MCF 10A (cell line): ENCODE data around the gene SLC24A3. TPM values are rescaled to one million over a fixed set of nuclear protein-coding genes. Genes with fewer than 3 reads are reported as not detected.

Source experiments
- BruUV-seq: library from RNA; stranded (reverse); fragments of 400-500 nt; replicated peaks from 2 replicates; lab custom pipeline; 2021; lab: Mats Ljungman, UMichigan
- CTCF ChIA-PET: fragments of 300-600 bp; sonication (Branson Sonifier 250); formaldehyde crosslinking; extraction: SDS; loops from one replicate; lab custom pipeline; 2021; ENCODE audit warnings: antibody characterized with exemption, inconsistent platforms; lab: Yijun Ruan, JAX
- POLR2A ChIA-PET: fragments of 300-600, 350-650 bp; sonication (Branson Sonifier 250); formaldehyde crosslinking; extraction: SDS; loops from one replicate; lab custom pipeline; 2020; ENCODE audit warnings: antibody characterized with exemption, inconsistent platforms; lab: Yijun Ruan, JAX
- DNase-seq: peaks from one replicate; pipeline ENCODE4 v3.0.0-alpha.2; 2018; ENCODE audit not compliant: unreplicated experiment
- H3K27ac Mint-ChIP-seq: one replicate; pipeline ENCODE4 v1.8.0; 2022; ENCODE audit warnings: mild to moderate bottlenecking, low read depth, mixed read lengths; ENCODE audit not compliant: unreplicated experiment
- H3K27me3 Mint-ChIP-seq: one replicate; pipeline ENCODE4 v1.8.0; 2022; ENCODE audit warnings: mixed read lengths; ENCODE audit not compliant: insufficient read depth, unreplicated experiment
- H3K36me3 Mint-ChIP-seq: one replicate; pipeline ENCODE4 v1.8.0; 2022; ENCODE audit warnings: mild to moderate bottlenecking, moderate library complexity, mixed read lengths; ENCODE audit not compliant: insufficient read depth, unreplicated experiment
- H3K4me1 Mint-ChIP-seq: one replicate; pipeline ENCODE4 v1.8.0; 2022; ENCODE audit warnings: mixed read lengths; ENCODE audit not compliant: insufficient read depth, unreplicated experiment
- H3K4me3 Mint-ChIP-seq: one replicate; pipeline ENCODE4 v1.8.0; 2022; ENCODE audit warnings: mild to moderate bottlenecking, moderate library complexity, mixed read lengths; ENCODE audit not compliant: unreplicated experiment
- H3K9me3 Mint-ChIP-seq: one replicate; pipeline ENCODE4 v1.8.0; 2022; ENCODE audit warnings: mixed read lengths; ENCODE audit not compliant: unreplicated experiment
- intact Hi-C: fragments of 100-400 bp; cut with micrococcal nuclease; formaldehyde crosslinking; loops from 2 replicates; pipeline ENCODE4 v1.14.1; 2022
- total RNA-seq: library from RNA; stranded (reverse); gene quantifications from 2 replicates; pipeline ENCODE4 v1.2.3, GENCODE V29; 2022
- TF ChIP-seq, protein P1 (sequence below): fragments of 200-600 bp; IDR thresholded peaks from one replicate; pipeline ENCODE4 v1.8.0; 2022; ENCODE audit warnings: antibody characterized with exemption, mild to moderate bottlenecking; ENCODE audit not compliant: unreplicated experiment

The SLC24A3 gene
- total RNA-seq, 1 experiment from 2014 or later, result not detected

DNA sequence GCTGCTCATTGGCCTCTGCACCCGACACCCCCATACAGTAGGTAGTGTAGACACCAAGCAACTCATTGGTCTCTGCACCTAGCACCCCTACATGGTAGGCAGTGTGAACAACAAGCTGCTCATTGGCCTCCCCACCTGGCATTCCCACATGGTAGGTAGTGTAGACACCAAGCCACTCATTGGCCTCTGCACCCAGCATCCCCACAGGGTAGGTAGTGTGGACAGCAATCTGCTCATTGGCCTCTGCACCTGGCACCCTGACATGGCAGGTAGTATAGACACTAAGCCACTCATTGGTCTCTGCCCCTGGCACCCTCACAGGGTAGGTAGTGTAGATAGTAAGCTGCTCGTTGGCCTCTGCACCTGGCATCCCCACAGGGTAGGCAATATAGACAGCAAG, 226.0 kb downstream of the SLC24A3 start:
- Mint-ChIP-seq H3K27ac (no peak overlapping the region), H3K4me1 (no peaks in the 10 kb centered on the region), H3K27me3 (no peaks in the 10 kb centered on the region), H3K9me3 (peaks cover 26% of the 10 kb centered on the region), H3K36me3 (no peaks in the 10 kb centered on the region), H3K4me3 (no peak overlapping the region)
- BruUV-seq, result no TSS peak
- ChIA-PET CTCF (no interaction called here), POLR2A (no interaction called here)
- TF ChIP-seq, protein P1, sequence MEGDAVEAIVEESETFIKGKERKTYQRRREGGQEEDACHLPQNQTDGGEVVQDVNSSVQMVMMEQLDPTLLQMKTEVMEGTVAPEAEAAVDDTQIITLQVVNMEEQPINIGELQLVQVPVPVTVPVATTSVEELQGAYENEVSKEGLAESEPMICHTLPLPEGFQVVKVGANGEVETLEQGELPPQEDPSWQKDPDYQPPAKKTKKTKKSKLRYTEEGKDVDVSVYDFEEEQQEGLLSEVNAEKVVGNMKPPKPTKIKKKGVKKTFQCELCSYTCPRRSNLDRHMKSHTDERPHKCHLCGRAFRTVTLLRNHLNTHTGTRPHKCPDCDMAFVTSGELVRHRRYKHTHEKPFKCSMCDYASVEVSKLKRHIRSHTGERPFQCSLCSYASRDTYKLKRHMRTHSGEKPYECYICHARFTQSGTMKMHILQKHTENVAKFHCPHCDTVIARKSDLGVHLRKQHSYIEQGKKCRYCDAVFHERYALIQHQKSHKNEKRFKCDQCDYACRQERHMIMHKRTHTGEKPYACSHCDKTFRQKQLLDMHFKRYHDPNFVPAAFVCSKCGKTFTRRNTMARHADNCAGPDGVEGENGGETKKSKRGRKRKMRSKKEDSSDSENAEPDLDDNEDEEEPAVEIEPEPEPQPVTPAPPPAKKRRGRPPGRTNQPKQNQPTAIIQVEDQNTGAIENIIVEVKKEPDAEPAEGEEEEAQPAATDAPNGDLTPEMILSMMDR, result no peak
- intact Hi-C loops, result no loop called here
- no peak for DNase-seq

GRCh38 chr20:19440660-19441527, 228.5 kb downstream of the SLC24A3 start:
- POLR2A ChIA-PET, result no interaction called here
- no peak overlapping the region for H3K27ac Mint-ChIP-seq
- intact Hi-C loops, result no loop called here
- DNase-seq, result no peak
- no peaks in the 10 kb centered on the region for H3K27me3 Mint-ChIP-seq
- CTCF ChIA-PET, result interaction anchor here (0.6 to 0.9 kb wide), 2 partner anchors 54 to 615 kb away, joined by 3 read pairs; no protein-coding TSS in a partner anchor
- H3K36me3 Mint-ChIP-seq, result no peaks in the 10 kb centered on the region
- H3K4me1 Mint-ChIP-seq, result no peaks in the 10 kb centered on the region
- TF ChIP-seq, protein P1, result no peak
- peaks cover 37% of the 10 kb centered on the region for H3K9me3 Mint-ChIP-seq
- no TSS peak for BruUV-seq
- H3K4me3 Mint-ChIP-seq, result no peak overlapping the region

- peaks cover 26% of the 10 kb centered on the region for H3K9me3 Mint-ChIP-seq
- DNase-seq, result no peak
- no peaks in the 10 kb centered on the region for H3K27me3 Mint-ChIP-seq
- BruUV-seq, result no TSS peak
- TF ChIP-seq, protein P1, result no peak
- H3K4me3 Mint-ChIP-seq, result no peak overlapping the region
- ChIA-PET POLR2A (interaction anchor here (0.7 kb wide), 1 partner anchor 277 kb away, joined by 3 read pairs; no protein-coding TSS in a partner anchor), CTCF (interaction anchor here (0.6 to 1.5 kb wide), 3 partner anchors 11 to 259 kb away, joined by 3 read pairs; no protein-coding TSS in a partner anchor)
- no peaks in the 10 kb centered on the region for H3K36me3 Mint-ChIP-seq
- no peaks in the 10 kb centered on the region for H3K4me1 Mint-ChIP-seq
- H3K27ac Mint-ChIP-seq, result no peak overlapping the region
- intact Hi-C loops, result no loop called here
These were observed 233.8 kb downstream of the SLC24A3 start for GRCh38 chr20:19446246-19446645.

DNA sequence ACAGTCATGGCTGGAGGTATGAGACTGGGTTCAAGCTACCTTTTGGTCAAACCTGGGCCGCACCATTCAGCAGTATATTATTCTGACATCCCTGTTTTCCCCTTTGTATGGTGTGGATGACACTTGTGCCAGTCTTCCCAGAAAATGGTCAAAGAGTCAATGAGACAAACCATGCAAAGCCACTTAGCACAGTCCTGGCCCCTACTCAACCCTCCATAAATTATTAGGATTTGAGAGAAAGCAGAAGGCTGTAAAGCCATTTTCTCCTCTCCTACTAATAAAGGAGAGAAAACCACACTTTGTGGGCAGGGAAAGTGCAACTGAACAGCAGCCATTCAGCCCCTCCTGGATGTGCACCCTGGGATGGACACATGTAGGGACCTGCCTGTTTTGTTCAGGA, 236.2 kb downstream of the SLC24A3 start:
- POLR2A ChIA-PET, result no interaction called here
- Mint-ChIP-seq H3K27me3 (no peaks in the 10 kb centered on the region), H3K4me3 (no peak overlapping the region), H3K9me3 (peaks cover 34% of the 10 kb centered on the region), H3K4me1 (no peaks in the 10 kb centered on the region), H3K27ac (no peak overlapping the region), H3K36me3 (no peaks in the 10 kb centered on the region)
- intact Hi-C loops, result no loop called here
- CTCF ChIA-PET, result interaction anchor here (0.6 kb wide), 1 partner anchor 195 kb away, joined by 3 read pairs; no protein-coding TSS in a partner anchor
- TF ChIP-seq, protein P1, result no peak
- no TSS peak for BruUV-seq
- no peak for DNase-seq
